Forelimb muscle (tissue), 1 donor: ENCODE results near the gene ZRANB3. TPM values are rescaled to one million over a fixed set of nuclear protein-coding genes. Genes with fewer than 3 reads are reported as not detected.

Experiments
- DNase-seq: peaks from one replicate; pipeline ENCODE4 v3.0.0-alpha.2; 2013; ENCODE audit warnings: low read depth
- polyA plus RNA-seq: library from polyadenylated mRNA; unstranded; fragments of 120-200 nt; gene quantifications from one replicate; pipeline ENCODE4 v1.2.1, GENCODE V29; 2013; ENCODE audit not compliant: insufficient read length

Gene ZRANB3
- polyA plus RNA-seq, 1 donor: 6.9 TPM

GRCh38 chr2:135175177-135175576 is 355.8 kb downstream of the ZRANB3 start:
- DNase-seq: no peak

GRCh38 chr2:135174810-135175093 is 356.3 kb downstream of the ZRANB3 start:
- no peak for DNase-seq

GRCh38 chr2:135174049-135174809 is 356.8 kb downstream of the ZRANB3 start:
- DNase-seq: no peak

DNA sequence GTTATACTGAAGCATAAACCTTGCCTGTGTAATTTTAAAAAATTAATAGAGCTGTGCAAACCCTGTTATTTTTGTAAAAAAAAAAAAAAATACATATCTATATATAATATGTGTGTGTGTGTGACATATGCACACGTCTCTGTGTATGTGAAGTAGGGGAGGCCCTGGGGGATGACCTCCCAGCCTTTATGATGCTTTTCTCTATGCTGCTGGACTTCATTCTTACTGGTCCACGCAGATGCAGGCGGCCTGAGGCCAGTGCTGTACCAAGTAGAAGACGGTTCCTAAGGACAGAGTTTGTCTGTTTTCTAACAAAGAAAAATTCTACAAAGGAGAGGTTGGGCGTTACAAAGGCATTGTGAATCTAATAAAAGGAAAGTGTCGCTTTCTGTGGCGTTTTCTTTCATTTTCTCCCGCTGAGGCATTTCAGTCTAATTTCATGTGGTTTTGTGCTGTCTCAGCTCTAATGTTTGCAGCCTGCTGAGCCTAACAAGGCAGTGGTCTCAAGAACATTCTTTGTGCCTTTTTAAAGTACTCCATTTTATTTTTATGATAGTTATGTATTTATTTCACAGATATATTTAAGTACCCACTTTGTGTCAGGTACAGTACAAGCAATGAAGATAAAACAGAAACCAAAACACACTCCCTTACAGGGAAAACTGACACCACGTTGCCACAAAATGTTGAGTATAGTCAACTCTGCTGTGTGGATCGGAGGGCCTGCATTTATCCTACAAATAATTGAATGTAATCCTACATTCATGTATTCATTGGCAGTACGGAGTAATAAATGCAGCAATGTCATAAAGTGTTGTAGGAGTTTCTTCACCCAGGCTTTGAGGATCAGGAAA is 360.9 kb downstream of the ZRANB3 start:
- DNase-seq: no peak

- no peak for DNase-seq
These were observed 362.7 kb downstream of the ZRANB3 start for GRCh38 chr2:135168204-135168856.

DNA sequence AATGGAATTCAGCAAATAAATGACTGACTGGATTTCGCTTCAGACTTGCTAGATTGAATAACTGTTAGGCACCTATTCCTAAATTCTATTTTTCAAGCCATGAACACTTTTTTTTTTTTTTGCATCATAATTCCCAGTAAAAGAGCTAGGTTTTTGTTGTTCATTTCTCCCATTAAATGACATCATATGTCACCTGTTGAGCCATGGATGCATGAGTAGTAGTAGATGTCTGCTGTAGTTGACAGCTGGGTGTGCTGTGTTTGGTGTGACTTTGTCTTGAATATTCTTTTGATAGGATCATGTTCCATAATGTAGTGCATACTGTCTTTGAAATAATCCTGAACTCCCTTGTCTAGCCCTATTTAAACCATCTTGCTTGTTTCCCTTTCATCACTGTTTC is 363.7 kb downstream of the ZRANB3 start:
- DNase-seq: no peak

DNA sequence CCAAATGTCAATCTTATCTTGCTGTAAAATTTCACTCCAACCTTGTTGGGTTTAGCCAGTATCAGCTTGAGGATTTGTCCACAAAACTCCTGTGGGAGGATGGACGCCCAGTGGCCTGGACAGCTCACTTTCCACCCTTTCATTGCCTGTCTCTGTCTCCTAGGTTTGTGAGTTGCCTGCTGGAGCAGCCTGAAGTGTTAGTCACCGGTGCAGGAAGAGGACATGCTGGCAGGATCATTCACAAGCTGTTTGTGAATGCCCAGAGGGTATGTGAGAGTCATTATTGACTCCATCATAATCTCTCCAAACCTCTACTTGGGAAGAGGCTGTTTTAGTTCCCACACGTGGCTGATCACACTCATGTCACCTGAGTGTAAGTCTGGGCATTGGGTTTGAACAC is 366.6 kb downstream of the ZRANB3 start:
- no peak for DNase-seq

DNA sequence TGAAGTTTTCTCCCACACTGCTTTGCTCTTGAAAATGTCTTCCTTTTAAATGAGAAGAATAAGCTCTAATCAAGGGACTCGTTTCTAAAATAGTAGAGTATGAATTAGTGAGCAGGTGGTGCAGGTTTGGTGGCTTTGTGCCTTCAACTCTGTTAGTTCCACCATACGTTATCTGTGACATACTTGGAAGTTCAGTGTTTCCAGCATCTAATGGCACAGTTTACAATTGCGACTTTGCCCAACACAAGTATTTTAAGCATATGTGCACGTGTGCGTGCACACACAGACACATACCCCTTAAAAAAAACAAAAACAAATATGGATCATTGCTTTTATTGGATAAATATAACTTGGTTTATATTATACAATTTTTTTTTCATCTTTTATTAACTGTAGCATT is 367.1 kb downstream of the ZRANB3 start:
- no peak for DNase-seq

DNA sequence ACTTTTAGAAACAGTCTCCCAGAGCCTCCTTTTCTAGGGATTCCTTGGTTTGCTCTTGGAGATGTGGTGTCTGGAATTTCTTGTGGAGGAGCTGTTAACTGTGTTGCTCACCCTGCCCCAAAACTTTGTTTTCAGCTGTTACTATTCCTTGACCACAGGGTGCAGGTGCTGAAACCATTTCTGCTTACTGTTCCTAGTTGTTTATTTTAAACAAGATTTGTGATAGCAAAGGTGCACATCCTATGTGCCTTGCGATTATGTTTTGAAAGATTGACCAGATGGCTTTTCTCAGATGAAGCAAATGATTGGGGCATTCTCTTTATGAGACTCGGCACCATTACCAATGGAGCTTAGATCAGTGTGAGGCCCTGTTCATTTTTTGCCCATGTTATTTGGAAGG is 367.7 kb downstream of the ZRANB3 start:
- DNase-seq: no peak

DNA sequence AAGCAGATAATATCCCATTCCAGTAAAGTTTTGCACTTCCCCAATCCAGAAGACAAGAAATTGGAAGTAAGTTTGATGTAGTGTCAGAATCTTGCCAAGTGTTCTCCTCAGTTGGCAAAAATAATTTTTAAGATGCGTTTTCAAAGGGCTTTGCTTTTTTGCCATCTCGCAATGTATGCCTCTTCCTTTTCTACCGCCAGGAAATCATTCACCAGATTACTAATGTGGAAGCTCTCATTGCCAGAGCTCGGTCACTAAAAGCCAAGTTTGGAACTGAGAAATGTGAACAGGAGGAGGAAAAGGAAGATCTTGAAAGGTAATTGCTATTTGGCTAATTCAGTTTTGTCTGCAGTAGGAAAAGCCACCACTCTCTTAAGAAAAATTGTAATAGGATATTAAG is 368.2 kb downstream of the ZRANB3 start:
- DNase-seq: no peak

GRCh38 chr2:135162377-135162776 is 368.6 kb downstream of the ZRANB3 start:
- no peak for DNase-seq

DNA sequence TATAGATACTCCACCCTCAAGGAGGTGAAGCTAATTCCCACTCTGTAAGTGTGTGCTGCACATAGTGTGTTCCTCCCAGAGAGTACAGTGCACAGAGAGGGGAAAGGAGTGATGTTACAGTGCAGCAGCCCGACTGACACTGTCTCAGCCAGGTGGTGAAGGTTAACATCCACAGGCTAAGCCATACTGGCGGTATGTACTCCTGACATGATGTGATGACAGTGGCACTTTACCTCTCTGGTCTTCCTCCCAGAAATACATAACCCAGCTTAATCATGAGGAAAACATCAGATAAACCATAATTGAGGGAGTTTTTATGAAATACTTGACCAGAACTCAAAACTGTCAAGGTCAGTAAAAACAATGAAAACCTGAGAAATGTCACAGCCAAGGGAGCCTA is 371.8 kb downstream of the ZRANB3 start:
- DNase-seq: no peak

GRCh38 chr2:135157856-135158255 is 373.2 kb downstream of the ZRANB3 start:
- DNase-seq: no peak

DNA sequence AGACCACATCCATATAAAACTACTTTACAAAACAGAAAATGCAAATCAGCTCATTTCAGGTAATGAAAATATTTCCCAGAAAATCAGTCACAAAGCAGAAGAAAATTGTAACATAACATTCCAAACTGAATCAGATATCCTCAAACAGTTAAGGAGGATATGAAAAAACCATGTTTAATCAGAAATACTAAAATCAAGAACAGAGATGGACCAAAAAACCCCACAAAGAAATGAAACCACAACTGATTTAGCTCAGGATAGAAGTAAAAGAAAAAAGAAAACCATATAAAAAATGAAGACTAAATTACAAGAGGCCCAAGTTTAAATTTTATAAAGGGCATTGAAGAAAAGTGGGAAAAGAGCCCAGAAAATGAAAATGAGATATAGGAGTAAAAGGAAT is 376.1 kb downstream of the ZRANB3 start:
- no peak for DNase-seq

GRCh38 chr2:135152361-135152760 is 378.7 kb downstream of the ZRANB3 start:
- no peak for DNase-seq

GRCh38 chr2:135151615-135152014 is 379.4 kb downstream of the ZRANB3 start:
- no peak for DNase-seq

- DNase-seq: no peak
These were observed 380.3 kb downstream of the ZRANB3 start for GRCh38 chr2:135150725-135151124.

- DNase-seq: no peak
These were observed 381.8 kb downstream of the ZRANB3 start for GRCh38 chr2:135149251-135149650.

- DNase-seq: no peak
These were observed 386.7 kb downstream of the ZRANB3 start for GRCh38 chr2:135144343-135144742.

- DNase-seq: no peak
These were observed 388.7 kb downstream of the ZRANB3 start for GRCh38 chr2:135142323-135142722.

DNA sequence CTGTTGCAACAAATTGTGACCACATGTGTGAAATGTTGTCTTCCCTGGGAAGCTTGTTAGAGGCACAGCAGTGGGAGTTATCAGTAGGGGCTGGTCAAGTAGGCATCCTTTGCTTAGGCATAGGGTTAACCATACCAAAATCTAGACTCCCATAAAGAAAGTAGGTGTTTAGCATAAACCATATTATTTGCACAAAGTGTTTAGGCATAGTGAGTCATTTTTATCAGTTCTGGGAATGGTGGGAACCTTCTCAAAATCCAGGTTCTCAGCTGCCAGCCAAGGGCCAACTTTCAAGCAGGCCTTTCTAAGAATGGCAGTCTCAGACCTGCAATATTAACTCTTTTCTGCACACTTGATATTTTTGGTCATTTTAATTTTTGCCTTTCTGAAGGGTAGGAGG is 390.4 kb downstream of the ZRANB3 start:
- no peak for DNase-seq

GRCh38 chr2:135132314-135132713 is 398.7 kb downstream of the ZRANB3 start:
- no peak for DNase-seq

GRCh38 chr2:135130751-135131150 is 400.3 kb downstream of the ZRANB3 start:
- no peak for DNase-seq
